Stimulated activated CD4-positive, alpha-beta T cell treated with anti-CD3 and anti-CD28 coated beads, TNF-alpha, amount 100 ng/mL, for 4 hours (primary cell): ENCODE data around the gene STX11.
"Not testable (repeated sequence)": the region's sequence is repeated elsewhere in the genome, so short reads cannot be mapped to it uniquely, and the experiment has no call there.

Source experiments
- DNase-seq, 3 experiments: peaks; one replicate each; pipeline ENCODE4 v3.0.0-alpha.2; 2020; ENCODE audit warnings: low read depth in 3 of 3

STX11 gene

GRCh38 chr6:144174006-144174405 lies 23.7 kb downstream of the STX11 start:
- no peak for DNase-seq

GRCh38 chr6:144176043-144176442 lies 25.7 kb downstream of the STX11 start:
- no peak for DNase-seq

- no peak for DNase-seq
Measured at GRCh38 chr6:144177726-144178125, 27.4 kb downstream of the STX11 start.

- no peak for DNase-seq
Measured at GRCh38 chr6:144178323-144178722, 28.0 kb downstream of the STX11 start.

GRCh38 chr6:144179237-144179636 lies 28.9 kb downstream of the STX11 start:
- no peak for DNase-seq

- no peak for DNase-seq
Measured at GRCh38 chr6:144179828-144180227, 29.5 kb downstream of the STX11 start.

- not testable (repeated sequence) for DNase-seq
Measured at GRCh38 chr6:144180354-144180753, 30.0 kb downstream of the STX11 start.

GRCh38 chr6:144181639-144182038 lies 31.3 kb downstream of the STX11 start:
- no peak for DNase-seq

- DNase-seq = not testable (repeated sequence)
Measured at GRCh38 chr6:144184186-144184585, 33.9 kb downstream of the STX11 start.

- DNase-seq = no peak
Measured at GRCh38 chr6:144185133-144185836, 35.0 kb downstream of the STX11 start.

- DNase-seq = no peak
Measured at GRCh38 chr6:144186817-144187625, 36.7 kb downstream of the STX11 start.

GRCh38 chr6:144189351-144189750 lies 39.0 kb downstream of the STX11 start:
- no peak for DNase-seq

GRCh38 chr6:144190080-144190479 lies 39.8 kb downstream of the STX11 start:
- no peak for DNase-seq

GRCh38 chr6:144190593-144190992 lies 40.3 kb downstream of the STX11 start:
- DNase-seq = no peak

- DNase-seq = no peak
Measured at GRCh38 chr6:144193181-144193580, 42.9 kb downstream of the STX11 start.

- no peak for DNase-seq
Measured at GRCh38 chr6:144194293-144194810, 44.0 kb downstream of the STX11 start.

- DNase-seq = no peak
Measured at GRCh38 chr6:144195671-144196270, 45.5 kb downstream of the STX11 start.

GRCh38 chr6:144197919-144198318 lies 47.6 kb downstream of the STX11 start:
- no peak for DNase-seq

- DNase-seq = no peak
Measured at GRCh38 chr6:144202879-144203468, 52.7 kb downstream of the STX11 start.

GRCh38 chr6:144211160-144211559 lies 60.8 kb downstream of the STX11 start:
- no peak for DNase-seq

- DNase-seq = no peak
Measured at GRCh38 chr6:144213315-144213714, 63.0 kb downstream of the STX11 start.

GRCh38 chr6:144214029-144214428 lies 63.7 kb downstream of the STX11 start:
- no peak for DNase-seq
